HepG2 (cell line): Measurements from ENCODE around the gene PRKN. TPM values are rescaled to one million over a fixed set of nuclear protein-coding genes. Genes with fewer than 3 reads are reported as not detected.
"Not testable (repeated sequence)": the region's sequence is repeated elsewhere in the genome, so short reads cannot be mapped to it uniquely, and the experiment has no call there.

Experiments used
- ATAC-seq: fragments of 200-7000 bp; cut with Tn5 transposase; 3 replicates; pipeline ENCODE4 v1.9.1; 2020; ENCODE audit warnings: mild to moderate bottlenecking, moderate library complexity
- BruUV-seq: library from RNA; stranded (reverse); fragments of 400-500 nt; replicated peaks from 2 replicates; lab custom pipeline; 2021; lab: Mats Ljungman, UMichigan
- CTCF ChIA-PET: fragments of 300-600 bp; formaldehyde crosslinking; extraction: SDS; loops from one replicate; lab custom pipeline; 2021; ENCODE audit warnings: low total read pairs, inconsistent platforms, low intra/inter-chr PET ratio; lab: Yijun Ruan, JAX
- POLR2A ChIA-PET: fragments of 350-600 bp; sonication (Branson Sonifier 250); formaldehyde crosslinking; loops from one replicate; lab custom pipeline; 2020; ENCODE audit warnings: antibody characterized with exemption, inconsistent platforms; lab: Yijun Ruan, JAX
- DNase-seq: peaks from one replicate; pipeline ENCODE4 v3.0.0-alpha.2; 2015; ENCODE audit warnings: low spot score
- FAIRE-seq: peaks from 3 replicates; lab custom pipeline; 2011; peaks lifted over from hg19 to GRCh38; lab: Jason Lieb, UNC
- H2AFZ ChIP-seq: one replicate; pipeline ENCODE4 v1.6.1; 2011; ENCODE audit warnings: low read length, inconsistent platforms
- H3K27ac ChIP-seq: fragments of 300-600 bp; 3 replicates; pipeline ENCODE4 v1.8.0; 2011; ENCODE audit warnings: mixed run types, mild to moderate bottlenecking, mixed read lengths, low read length, inconsistent platforms; ENCODE audit not compliant: insufficient read depth; ENCODE audit errors: extremely low read length
- H3K27me3 ChIP-seq, 2 experiments: fragments of 200-600 bp in 1 of 2; 2 replicates in 1 of 2; 3 replicates in 1 of 2; pipeline versions ENCODE4 v1.6.0 to v1.8.0; 2011; ENCODE audit warnings: low read length in 2 of 2, mild to moderate bottlenecking in 2 of 2, moderate library complexity in 2 of 2, inconsistent platforms in 1 of 2; ENCODE audit not compliant: insufficient read depth in 2 of 2, control insufficient read depth in 1 of 2
- H3K36me3 ChIP-seq, 2 experiments: fragments of 200-600 bp in 1 of 2; replicated peaks in 1 of 2; 2 replicates in 1 of 2; 3 replicates in 1 of 2; pipeline versions ENCODE4 v1.5.1 to v1.8.0; 2011; ENCODE audit warnings: low read length in 2 of 2, inconsistent platforms in 1 of 2; ENCODE audit not compliant: insufficient read depth in 2 of 2, control insufficient read depth in 1 of 2
- H3K4me1 ChIP-seq: 2 replicates; pipeline ENCODE4 v1.5.1; 2012; ENCODE audit warnings: low read length, inconsistent platforms; ENCODE audit not compliant: insufficient read depth
- H3K4me2 ChIP-seq: 2 replicates; pipeline ENCODE4 v1.6.0; 2011; ENCODE audit warnings: low read depth, low read length, inconsistent platforms
- H3K4me3 ChIP-seq, 3 experiments: fragments of 200-600 bp in 1 of 3; sonication (generic), shearing (Covaris generic) in 1 of 3; replicated peaks in 1 of 3; 2 replicates each; pipeline ENCODE4 v1.5.1; 2011 to 2016; ENCODE audit warnings: low read length in 3 of 3, inconsistent platforms in 2 of 3, low read depth in 2 of 3, mild to moderate bottlenecking in 2 of 3, control low read depth in 1 of 3, mixed read lengths in 1 of 3; ENCODE audit not compliant: insufficient read depth in 1 of 3
- H3K79me2 ChIP-seq: one replicate; pipeline ENCODE4 v1.6.1; 2011; ENCODE audit warnings: low read length, inconsistent platforms; ENCODE audit not compliant: insufficient read depth
- H3K9ac ChIP-seq: 2 replicates; pipeline ENCODE4 v1.6.0; 2011; ENCODE audit warnings: mild to moderate bottlenecking, low read depth, low read length, inconsistent platforms; ENCODE audit not compliant: insufficient read depth
- H3K9me3 ChIP-seq: 2 replicates; pipeline ENCODE4 v1.5.1; 2012; ENCODE audit warnings: mild to moderate bottlenecking, low read length
- H4K20me1 ChIP-seq: 2 replicates; pipeline ENCODE4 v1.6.0; 2011; ENCODE audit warnings: inconsistent platforms, mild to moderate bottlenecking, low read length, moderate library complexity; ENCODE audit not compliant: insufficient read depth
- ARNTL ChIP-seq: sonication (generic); formaldehyde crosslinking; IDR thresholded peaks from 2 replicates; pipeline ENCODE4 v1.4.0; 2020; ENCODE audit warnings: mild to moderate bottlenecking, missing genetic modification reagents
- FIP1L1 ChIP-seq: fragments of 200-400 bp; formaldehyde crosslinking; IDR thresholded peaks from 2 replicates; pipeline ENCODE4 v1.6.1; 2018; ENCODE audit warnings: low read depth, mild to moderate bottlenecking, low read length, moderate library complexity, borderline replicate concordance; ENCODE audit not compliant: insufficient read depth
- FOSL2 ChIP-seq: sonication (generic); formaldehyde crosslinking; IDR thresholded peaks from 2 replicates; pipeline ENCODE4 v1.4.0; 2020; ENCODE audit warnings: missing genetic modification reagents
- HNF4G ChIP-seq, 2 experiments: sonication (generic) in 1 of 2; formaldehyde crosslinking in 1 of 2; IDR thresholded peaks; 2 replicates each; pipeline versions ENCODE4 v1.4.0 to v1.6.1; 2011 to 2020; ENCODE audit warnings: borderline replicate concordance in 2 of 2, low read depth in 2 of 2, mild to moderate bottlenecking in 2 of 2, low read length in 1 of 2, missing genetic modification reagents in 1 of 2, moderate library complexity in 1 of 2
- HNRNPUL1 ChIP-seq: fragments of 200-400 bp; formaldehyde crosslinking; IDR thresholded peaks from 2 replicates; pipeline ENCODE4 v1.6.1; 2017; ENCODE audit warnings: low read depth, mild to moderate bottlenecking, low read length, moderate library complexity
- RORA ChIP-seq: sonication (generic); formaldehyde crosslinking; IDR thresholded peaks from 2 replicates; pipeline ENCODE4 v1.5.0; 2020; ENCODE audit warnings: mild to moderate bottlenecking, missing genetic modification reagents, moderate library complexity
- TOE1 ChIP-seq: sonication (generic); formaldehyde crosslinking; IDR thresholded peaks from 2 replicates; pipeline ENCODE4 v1.4.0; 2020; ENCODE audit warnings: mild to moderate bottlenecking, missing genetic modification reagents
- ZIK1 ChIP-seq: sonication (generic); formaldehyde crosslinking; IDR thresholded peaks from 2 replicates; pipeline ENCODE4 v1.5.0; 2020; ENCODE audit warnings: mild to moderate bottlenecking, low read depth, missing genetic modification reagents, borderline replicate concordance
- ZNF207 ChIP-seq: fragments of 450-650 bp; IDR thresholded peaks from 2 replicates; pipeline ENCODE4 v1.6.1; 2016; ENCODE audit warnings: antibody characterized with exemption, borderline replicate concordance
- ZNF557 ChIP-seq: sonication (generic); formaldehyde crosslinking; IDR thresholded peaks from 2 replicates; pipeline ENCODE4 v1.4.0; 2020; ENCODE audit warnings: missing genetic modification reagents
- ZNF674 ChIP-seq: sonication (generic); formaldehyde crosslinking; IDR thresholded peaks from 2 replicates; pipeline ENCODE4 v1.5.0; 2020; ENCODE audit warnings: low read depth, mild to moderate bottlenecking, missing genetic modification reagents
- WGBS: methylation state at CpG from one replicate; pipeline ENCODE4 v1.1.6; 2017; ENCODE audit warnings: low lambda C conversion rate; 5-methylcytosine and 5-hydroxymethylcytosine counted together
- in situ Hi-C: cut with HindIII; loops from 2 replicates; pipeline ENCODE4 v1.10.0; 2017; ENCODE audit warnings: low pct_unique_long_range_greater_than_20kb; ENCODE audit not compliant: extremely low pct_ligation_motif_present
- intact Hi-C: fragments of 100-400 bp; cut with micrococcal nuclease; formaldehyde crosslinking; loops from one replicate; pipeline ENCODE4 v1.10.0; 2022; ENCODE audit not compliant: unreplicated experiment
- polyA plus RNA-seq, 8 experiments: library from polyadenylated mRNA; depleted of rRNA in 3 of 8; stranded (reverse) in 7 of 8; unstranded in 1 of 8; fragments of >200 nt; fragmentation: Illumina TruSeq in 4 of 8; extraction: Trizol in 4 of 8; gene quantifications; 2 replicates each; pipeline versions ENCODE4 v1.2.1 to v1.2.3, GENCODE V29; 2011 to 2016; ENCODE audit warnings: low read depth in 4 of 8, missing spikeins in 1 of 8, mixed read lengths in 1 of 8; ENCODE audit not compliant: insufficient read depth in 1 of 8
- total RNA-seq, 5 experiments: library from RNA; depleted of rRNA; stranded (reverse); fragments of >200 nt; fragmentation: Illumina TruSeq; extraction: Trizol; gene quantifications; 2 replicates each; pipeline ENCODE4 v1.2.3, GENCODE V29; 2016; ENCODE audit warnings: low read depth in 1 of 5
- TF ChIP-seq, protein P1 (sequence below): sonication (generic); formaldehyde crosslinking; IDR thresholded peaks from 2 replicates; pipeline ENCODE4 v1.4.0; 2020; ENCODE audit warnings: missing genetic modification reagents
- TF ChIP-seq, protein P2 (sequence below): sonication (generic); formaldehyde crosslinking; IDR thresholded peaks from 2 replicates; pipeline ENCODE4 v1.4.0; 2020; ENCODE audit warnings: missing genetic modification reagents

PRKN gene
- total and polyA plus RNA-seq, 2 of the 13 experiments (the other 11 are each of a cell fraction or from before 2014, with no cell fraction given) = 0.31 to 0.44 TPM

DNA sequence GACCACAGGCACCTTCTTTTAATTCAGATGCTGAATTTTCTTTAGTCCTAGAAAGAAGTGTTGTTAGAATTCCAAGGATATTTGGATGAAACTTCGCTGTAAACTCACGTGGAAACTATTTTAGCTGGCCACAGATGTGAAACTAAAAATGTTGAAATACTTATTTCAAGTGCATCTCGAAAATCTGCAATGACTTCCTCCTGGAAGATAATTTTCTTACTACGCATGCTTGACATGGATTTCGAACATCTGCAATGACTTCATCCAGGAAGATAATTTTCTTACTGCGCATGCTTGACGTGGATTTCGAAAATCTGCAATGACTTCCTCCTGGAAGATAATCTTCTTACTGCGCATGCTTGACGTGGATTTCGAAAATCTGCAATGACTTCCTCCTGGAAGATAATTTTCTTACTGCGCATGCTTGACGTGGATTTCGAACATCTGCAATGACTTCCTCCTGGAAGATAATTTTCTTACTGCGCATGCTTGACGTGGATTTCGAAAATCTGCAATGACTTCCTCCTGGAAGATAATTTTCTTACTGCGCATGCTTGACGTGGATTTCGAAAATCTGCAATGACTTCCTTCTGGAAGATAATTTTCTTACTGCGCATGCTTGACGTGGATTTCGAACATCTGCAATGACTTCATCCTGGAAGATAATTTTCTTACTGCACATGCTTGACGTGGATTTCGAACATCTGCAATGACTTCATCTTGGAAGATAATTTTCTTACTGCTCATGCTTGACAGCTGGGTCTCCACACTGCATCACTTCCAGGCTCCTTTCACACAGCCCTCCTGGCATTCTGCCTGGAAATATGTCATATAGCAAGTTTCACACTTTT, 336.4 kb downstream of the PRKN start:
- H3K9me3 ChIP-seq, CTCF ChIA-PET, H3K4me2 ChIP-seq, intact Hi-C loops, H3K4me3 ChIP-seq, H2AFZ ChIP-seq, H3K4me1 ChIP-seq, FAIRE-seq, in situ Hi-C loops, H3K79me2 ChIP-seq, BruUV-seq, ATAC-seq, H3K9ac ChIP-seq, H4K20me1 ChIP-seq, H3K36me3 ChIP-seq, H3K27ac ChIP-seq, POLR2A ChIA-PET, DNase-seq, H3K27me3 ChIP-seq: not testable (repeated sequence)
- WGBS = 48% methylated on average over 25 of the region's 25 CpGs

DNA sequence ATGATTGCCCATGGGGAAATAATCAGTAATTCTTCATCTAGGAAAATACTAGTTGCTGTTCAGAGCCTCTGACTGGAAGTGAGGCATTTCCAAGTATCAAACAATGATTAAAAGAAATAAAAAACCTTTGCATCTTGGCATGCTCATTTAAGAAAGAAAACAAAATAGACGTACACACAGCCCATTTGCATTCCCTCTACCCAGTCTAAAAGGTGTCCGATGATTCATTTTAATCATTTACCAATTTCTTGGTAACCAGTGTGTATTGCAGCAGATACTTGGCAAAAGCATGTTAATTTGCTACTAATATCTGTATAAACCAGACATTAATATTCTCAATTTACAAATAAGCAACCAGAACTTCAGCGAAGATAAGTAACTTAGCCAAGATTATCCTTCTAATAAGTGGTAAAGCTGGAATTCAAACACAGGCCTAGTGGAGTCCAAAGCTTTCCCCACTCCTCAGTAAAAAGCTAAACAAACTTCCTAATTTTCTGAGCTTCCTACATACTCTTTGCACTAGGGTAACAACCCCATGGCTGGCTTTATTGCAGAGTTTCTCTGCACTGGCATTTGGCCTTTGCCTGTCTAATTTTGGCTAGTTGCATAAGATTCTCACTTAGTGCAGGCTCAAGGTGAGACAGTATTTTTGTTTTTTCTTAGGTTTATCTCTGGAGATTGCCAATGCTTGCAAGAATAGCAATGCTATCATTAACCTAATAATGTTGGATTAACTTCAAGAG, 338.1 kb downstream of the PRKN start:
- BruUV-seq = no TSS peak
- Histone ChIP-seq H3K27me3 (no peaks in the 10 kb centered on the region), H4K20me1 (no peaks in the 10 kb centered on the region), H2AFZ (no peak overlapping the region), H3K9ac (no peak overlapping the region), H3K27ac (no peak overlapping the region), H3K9me3 (peaks cover 6% of the 10 kb centered on the region), H3K4me2 (no peak overlapping the region), H3K4me3 (no peak overlapping the region), H3K36me3 (no peaks in the 10 kb centered on the region), H3K4me1 (no peaks in the 10 kb centered on the region), H3K79me2 (no peaks in the 10 kb centered on the region)
- in situ Hi-C loops = no loop called here
- intact Hi-C loops = no loop called here
- FAIRE-seq = no peak
- POLR2A ChIA-PET = no interaction called here
- DNase-seq = no peak
- no peak for ATAC-seq
- CTCF ChIA-PET = no interaction called here
- WGBS = 70% methylated on average over 3 of the region's 3 CpGs
- TF ChIP-seq ARNTL (CRISPR knock-in tag) (no peak), ZIK1 (CRISPR knock-in tag) (no peak), FIP1L1 (no peak), ZNF674 (CRISPR knock-in tag) (no peak), HNRNPUL1 (no peak), ZNF557 (no peak), HNF4G (IDR thresholded peaks at IDR 0.05; ENCODE audit: borderline replicate concordance, low read depth, low read length) (no peak), HNF4G (CRISPR knock-in tag; IDR thresholded peaks at IDR 0.05; ENCODE audit: borderline replicate concordance, low read depth) (no peak), FOSL2 (CRISPR knock-in tag) (no peak), ZNF207 (no peak), TOE1 (no peak), RORA (CRISPR knock-in tag) (no peak)
- TF ChIP-seq, protein P1, sequence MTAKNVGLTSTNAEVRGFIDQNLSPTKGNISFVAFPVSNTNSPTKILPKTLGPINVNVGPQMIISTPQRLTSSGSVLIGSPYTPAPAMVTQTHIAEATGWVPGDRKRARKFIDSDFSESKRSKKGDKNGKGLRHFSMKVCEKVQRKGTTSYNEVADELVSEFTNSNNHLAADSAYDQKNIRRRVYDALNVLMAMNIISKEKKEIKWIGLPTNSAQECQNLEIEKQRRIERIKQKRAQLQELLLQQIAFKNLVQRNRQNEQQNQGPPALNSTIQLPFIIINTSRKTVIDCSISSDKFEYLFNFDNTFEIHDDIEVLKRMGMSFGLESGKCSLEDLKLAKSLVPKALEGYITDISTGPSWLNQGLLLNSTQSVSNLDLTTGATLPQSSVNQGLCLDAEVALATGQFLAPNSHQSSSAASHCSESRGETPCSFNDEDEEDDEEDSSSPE (CRISPR knock-in tag) = no peak
- TF ChIP-seq, protein P2, sequence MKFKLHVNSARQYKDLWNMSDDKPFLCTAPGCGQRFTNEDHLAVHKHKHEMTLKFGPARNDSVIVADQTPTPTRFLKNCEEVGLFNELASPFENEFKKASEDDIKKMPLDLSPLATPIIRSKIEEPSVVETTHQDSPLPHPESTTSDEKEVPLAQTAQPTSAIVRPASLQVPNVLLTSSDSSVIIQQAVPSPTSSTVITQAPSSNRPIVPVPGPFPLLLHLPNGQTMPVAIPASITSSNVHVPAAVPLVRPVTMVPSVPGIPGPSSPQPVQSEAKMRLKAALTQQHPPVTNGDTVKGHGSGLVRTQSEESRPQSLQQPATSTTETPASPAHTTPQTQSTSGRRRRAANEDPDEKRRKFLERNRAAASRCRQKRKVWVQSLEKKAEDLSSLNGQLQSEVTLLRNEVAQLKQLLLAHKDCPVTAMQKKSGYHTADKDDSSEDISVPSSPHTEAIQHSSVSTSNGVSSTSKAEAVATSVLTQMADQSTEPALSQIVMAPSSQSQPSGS (CRISPR knock-in tag) = no peak
